HG02610 (cell line): ENCODE measurements around the gene POTEG.
"Not testable (repeated sequence)": the region's sequence is repeated elsewhere in the genome, so short reads cannot be mapped to it uniquely, and the experiment has no call there.

Experiments used
- ATAC-seq: cut with Tn5 transposase; IDR thresholded peaks from one replicate; pipeline ENCODE4 v1.9.1; 2021; ENCODE audit warnings: mild to moderate bottlenecking, moderate library complexity; ENCODE audit not compliant: unreplicated experiment

The POTEG gene

DNA sequence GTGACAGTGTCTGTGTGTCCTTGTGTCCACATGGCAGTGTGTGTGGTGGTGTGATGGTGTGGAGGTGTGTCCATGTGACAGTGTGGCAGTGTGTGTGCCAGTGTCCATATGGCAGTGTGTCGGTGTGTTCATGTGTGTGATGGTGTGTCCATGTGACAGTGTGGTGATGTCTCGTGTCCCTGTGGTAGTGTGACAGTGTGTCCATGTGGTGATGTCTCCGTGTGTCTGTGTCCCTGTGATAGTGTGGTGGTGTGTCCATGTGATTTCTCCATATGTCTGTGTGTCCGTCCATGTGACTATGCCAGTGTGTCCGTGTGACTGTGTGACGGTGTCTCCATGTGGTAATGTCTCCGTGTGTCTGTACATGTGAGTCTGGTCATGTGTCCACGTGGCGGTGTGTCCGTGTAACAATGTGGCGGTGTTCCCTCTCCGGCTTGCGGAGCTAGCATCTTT, 59.7 kb downstream of the POTEG start:
- not testable (repeated sequence) for ATAC-seq

DNA sequence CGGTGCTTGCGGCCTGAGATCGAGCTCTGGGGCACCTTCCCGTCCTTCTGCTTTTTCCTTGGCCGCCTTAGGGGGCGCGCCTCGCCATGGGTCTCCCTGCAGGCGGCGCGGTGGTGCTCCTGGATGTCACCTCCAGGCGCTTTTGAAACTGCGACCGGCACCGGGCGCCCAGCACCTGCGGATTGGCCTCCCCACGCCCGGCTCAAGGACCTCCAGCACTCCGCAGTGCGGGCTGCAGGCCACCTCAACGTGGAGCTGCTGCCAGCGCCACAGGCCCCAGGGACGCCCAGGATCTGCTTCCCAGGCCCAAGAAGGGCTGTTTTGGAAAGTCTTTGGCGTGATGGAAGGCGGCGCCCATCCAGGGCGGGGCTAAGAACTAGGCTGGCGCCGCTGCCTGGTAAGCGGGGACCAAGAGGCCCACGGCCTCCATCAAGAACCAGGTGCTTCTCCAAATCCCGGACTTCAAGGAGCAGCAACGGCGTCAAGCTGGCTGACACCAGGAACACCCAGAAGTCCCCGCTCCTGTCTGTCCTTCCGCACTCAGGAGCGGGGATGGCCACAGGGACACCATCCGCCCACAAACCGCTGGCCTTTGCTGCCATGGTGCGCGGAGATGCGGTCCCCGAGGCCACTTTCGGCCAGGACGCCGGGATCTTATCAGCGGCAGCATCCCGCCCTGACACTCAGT, 61.2 kb downstream of the POTEG start:
- ATAC-seq, result not testable (repeated sequence)

DNA sequence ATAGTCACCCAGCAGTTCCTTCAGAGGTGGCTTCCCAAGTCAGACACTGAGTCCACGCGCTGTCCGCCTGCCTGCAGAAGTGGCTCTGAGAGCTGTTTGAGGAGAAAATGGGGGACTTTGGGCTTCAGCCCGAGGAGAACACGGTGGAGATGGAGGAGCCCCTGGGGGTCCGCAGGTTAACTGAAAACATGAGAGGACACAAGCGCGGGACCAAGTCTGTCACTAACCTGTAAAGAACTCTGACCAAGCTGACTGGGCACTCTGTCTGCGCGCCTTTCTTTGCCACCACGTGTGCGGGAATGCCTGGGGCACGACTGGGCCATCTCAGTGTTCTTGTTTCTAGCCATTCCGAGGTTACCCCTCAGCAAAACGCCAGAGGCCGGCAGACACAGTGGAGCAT, 62.4 kb downstream of the POTEG start:
- not testable (repeated sequence) for ATAC-seq

DNA sequence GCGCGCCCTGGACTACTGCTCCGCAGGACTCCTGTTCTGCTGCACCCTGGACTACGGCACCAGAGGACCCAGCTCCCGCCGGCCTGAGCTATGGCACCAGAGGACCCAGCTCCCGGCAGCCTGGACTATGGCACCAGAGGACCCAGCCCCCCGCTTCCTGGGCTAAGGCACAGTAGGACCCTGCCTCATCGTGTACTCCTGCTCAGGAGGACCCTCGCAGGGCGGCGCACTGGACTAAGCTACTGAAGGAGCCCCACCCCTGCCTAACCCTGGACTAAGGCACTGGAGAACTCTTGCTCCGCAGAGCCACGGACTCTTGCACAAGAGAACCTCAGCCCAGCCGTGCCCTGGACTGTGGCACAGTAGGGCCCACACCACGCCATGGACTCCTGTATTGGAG, 71.3 kb downstream of the POTEG start:
- ATAC-seq, result not testable (repeated sequence)

DNA sequence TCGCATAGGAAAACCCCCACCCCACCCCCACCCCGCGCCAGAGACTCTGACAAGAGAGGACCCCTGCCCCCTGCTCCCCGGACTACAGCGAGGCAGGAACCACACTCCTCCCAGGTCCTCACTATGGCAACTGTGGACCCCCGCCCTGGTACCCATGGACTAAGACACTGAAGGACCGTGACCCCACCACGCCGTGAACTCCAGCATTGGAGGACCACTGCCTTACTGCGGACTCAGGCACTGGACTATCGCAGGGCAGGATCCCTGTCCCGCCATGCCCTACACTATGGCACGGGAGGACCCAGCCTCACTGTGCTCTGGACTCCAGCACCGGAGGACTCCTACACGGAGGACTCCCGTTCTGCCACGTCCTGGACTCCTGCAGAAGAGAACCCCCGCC, 71.8 kb downstream of the POTEG start:
- not testable (repeated sequence) for ATAC-seq

DNA sequence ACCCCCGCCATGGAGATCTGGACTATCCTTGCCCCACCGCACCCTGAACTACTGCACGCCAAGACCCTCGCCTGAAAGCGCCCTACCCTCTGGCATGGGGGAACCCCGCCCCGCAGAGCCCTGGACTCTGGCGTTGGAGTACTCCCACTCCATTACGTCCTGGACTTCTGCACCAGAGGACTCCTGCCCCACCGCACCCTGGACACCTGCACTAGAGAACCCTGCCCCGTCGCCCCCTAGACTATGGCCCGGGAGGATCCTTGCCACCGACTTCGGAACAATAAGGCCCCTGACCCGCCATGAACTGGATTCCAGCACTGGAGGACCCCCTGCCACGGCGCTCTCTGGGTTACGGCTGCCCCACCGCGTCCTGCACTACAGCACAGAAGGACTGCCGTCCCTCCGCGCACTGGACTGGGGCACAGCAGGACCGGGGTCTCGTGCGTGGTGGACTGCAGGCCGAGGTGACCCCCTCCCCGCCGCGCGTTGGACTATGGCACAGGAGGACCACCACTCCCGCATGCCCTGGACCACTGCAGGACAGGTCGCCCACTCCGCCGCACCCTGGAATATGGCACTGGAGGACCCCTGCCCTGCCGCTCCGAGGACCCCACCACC, 72.4 kb downstream of the POTEG start:
- ATAC-seq, result not testable (repeated sequence)

DNA sequence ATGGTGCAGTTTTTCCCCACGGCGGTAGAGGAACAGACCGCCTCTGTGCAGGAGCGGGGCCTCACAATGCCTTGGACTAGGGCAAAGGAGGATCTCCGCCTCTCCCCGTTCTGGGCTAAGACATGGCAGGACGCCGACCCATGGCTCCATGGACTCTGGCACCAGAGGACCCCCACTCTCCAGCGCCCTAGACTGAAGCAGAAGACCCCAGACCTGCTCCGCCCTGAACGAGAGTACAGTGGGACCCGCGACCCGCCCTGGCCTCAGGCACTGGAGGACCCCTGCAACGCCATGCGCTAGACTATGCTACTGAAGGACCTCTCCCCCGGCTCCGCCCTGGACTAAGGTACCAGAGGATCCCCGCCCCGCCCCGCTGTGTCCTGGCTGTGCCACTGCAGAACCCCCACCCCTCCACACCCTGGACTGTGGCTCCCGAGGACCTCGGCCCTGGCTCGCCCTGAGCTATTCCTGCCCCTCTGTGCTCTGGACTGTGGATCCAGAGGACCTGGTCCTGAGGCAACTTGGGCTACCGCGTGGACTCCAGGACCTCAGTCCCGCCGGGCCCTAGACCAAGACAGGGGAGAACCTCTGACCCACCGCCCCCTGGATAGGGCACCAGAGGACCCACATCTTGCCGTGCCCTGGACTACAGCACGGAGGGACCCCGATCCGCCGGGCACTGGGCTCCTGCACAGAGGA, 73.1 kb downstream of the POTEG start:
- ATAC-seq, result not testable (repeated sequence)
